Inflammatory macrophage treated with lipopolysaccharide for 4 hours (primary cell): ENCODE data around the gene SLC35E2B.
"Not testable (repeated sequence)": the region's sequence is repeated elsewhere in the genome, so short reads cannot be mapped to it uniquely, and the experiment has no call there.

Experiments
- DNase-seq: peaks from one replicate; pipeline ENCODE4 v3.0.0-alpha.2; 2020

Gene SLC35E2B

GRCh38 chr1:1692714-1693647 lies at the start of gene SLC35E2B:
TSS of gene SLC35E2B (minus strand) at chr1:1692795. CDS start at chr1:1676699, 16,096 bp downstream.
- DNase-seq = peak; percentile 86

GRCh38 chr1:1741013-1741412 lies 48.4 kb upstream of the SLC35E2B start:
- DNase-seq = peak; percentile 94

GRCh38 chr1:1738799-1739337 lies 46.3 kb upstream of the SLC35E2B start:
- DNase-seq = not testable (repeated sequence)

DNA sequence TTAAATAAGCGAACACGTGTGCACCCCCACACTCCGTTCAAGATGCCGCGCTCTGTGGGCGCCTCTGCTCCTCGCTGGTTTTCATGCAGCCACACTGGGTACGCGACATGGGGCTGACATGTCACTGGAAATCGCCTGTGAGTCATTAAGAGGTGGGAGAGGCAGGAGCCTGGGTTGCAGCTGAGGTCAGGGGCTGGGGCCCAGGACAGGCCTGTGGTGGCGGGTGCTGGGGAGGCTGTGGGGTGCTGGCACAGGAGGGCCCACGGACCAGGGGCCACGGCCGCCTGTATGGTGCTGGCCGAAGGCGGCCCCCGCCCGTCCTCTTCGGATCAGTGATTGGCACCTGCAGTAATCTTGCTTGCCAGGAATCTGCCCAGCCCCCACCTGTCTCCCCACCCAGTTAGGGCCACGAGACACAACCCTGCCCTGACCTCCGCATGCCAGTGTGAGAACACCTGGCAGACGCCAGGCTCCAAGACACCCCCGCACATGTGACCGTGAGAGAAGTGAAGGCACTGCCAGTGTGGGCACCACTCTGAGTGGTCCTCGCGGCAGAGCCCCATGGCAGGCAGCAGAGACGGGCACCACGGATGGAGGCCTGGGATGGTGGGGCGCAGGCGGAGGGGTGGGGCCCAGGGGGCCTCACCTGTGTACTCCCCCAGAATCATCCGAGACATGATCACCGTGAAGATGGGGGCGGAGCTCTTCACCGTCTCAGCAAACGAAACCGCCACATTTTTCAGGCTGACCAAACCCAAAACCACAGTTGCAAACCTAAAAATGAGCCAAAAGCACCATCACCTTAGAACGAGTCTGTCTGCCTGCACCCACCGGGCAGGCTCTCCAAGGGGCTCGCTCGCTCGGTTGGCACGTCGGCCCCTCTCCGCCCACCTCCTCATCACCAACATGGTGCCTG lies 45.3 kb upstream of the SLC35E2B start:
- DNase-seq = not testable (repeated sequence)

GRCh38 chr1:1732381-1732780 lies 39.8 kb upstream of the SLC35E2B start:
- DNase-seq = no peak

DNA sequence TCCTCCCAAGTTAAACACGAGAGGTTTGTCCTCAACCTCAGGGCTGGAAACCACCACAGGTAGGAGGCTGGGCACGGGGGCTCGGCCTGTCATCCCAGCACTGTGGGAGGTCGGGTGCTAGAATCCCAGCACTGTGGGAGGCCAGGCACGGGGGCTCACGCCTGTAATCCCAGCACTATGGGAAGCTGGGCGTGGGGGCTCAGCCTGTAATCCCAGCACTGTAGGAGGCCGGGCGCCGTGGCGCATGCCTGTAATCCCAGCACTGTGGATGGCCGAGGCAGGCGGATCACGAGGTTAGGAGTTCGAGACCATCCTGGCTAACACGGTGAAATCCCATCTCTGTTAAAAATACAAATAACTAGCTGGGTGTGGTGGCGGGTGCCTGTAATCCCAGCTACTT lies 38.3 kb upstream of the SLC35E2B start:
- no peak for DNase-seq

GRCh38 chr1:1730230-1730629 lies 37.6 kb upstream of the SLC35E2B start:
- DNase-seq = not testable (repeated sequence)

- not testable (repeated sequence) for DNase-seq
Observed at GRCh38 chr1:1729116-1729816, 36.7 kb upstream of the SLC35E2B start.

- DNase-seq = not testable (repeated sequence)
Observed at GRCh38 chr1:1728308-1729005, 35.9 kb upstream of the SLC35E2B start.

- DNase-seq = not testable (repeated sequence)
Observed at GRCh38 chr1:1727131-1727651, 34.6 kb upstream of the SLC35E2B start.

DNA sequence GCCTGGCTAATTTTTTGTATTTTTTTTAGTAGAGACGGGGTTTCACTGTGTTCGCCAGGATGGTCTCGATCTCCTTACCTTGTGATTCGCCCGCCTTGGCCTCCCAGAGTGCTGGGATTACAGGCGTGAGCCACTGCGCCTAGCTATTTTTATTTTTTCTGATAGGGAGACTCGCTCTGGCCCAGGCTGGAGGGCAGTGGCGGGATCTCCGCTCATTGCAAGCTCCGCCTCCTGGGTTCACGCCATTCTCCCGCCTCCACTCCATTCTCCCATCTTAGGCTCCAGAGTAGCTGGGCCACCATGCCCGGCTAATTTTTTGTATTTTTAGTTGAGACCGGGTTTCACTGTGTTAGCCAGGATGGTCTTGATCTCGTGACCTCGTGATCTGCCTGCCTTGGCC lies 33.5 kb upstream of the SLC35E2B start:
- DNase-seq = not testable (repeated sequence)

DNA sequence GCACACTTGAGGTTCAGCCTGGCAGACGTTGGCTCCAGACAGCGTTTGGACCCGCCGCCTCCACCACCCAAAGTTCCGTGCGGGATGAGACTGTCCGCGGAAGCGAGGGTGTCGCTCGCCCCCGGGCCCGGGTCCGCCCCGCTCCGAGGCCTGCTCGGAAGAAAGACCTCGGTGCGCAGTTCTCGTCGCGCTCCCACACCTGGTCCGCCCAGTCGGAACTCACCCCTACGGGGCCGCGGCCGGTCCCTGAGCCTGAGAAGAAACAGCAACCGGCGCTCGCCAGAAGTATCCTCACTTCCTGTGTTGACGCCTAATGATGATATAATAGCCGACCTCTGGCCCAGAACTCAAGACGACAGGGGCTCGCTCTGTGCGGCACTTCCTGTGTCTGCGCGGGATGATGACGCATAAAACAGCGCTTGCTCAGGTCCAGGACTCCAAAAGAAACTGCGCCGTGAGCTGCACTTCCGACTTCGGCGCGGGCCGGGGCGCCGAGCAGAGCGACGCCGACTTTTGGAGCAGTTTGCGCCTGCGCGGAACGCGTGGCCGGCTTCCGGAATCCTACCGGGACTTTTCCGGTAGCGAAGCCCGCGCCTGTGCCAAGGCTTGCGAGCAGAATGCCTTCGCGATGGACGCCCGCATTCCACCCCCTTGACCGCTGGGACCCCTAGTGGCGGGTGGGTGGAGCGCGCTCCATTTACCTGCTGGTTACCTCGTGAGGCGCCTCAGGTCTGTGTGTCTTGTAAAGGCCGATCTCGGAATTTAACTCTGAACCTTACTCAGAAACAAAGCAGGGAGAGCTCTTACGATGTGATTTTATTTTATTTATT lies 31.7 kb upstream of the SLC35E2B start, which contains the start of gene CDK11A:
TSS of gene CDK11A (minus strand) at position 323 of the 830 bp plus-strand sequence. CDS start 1,539 bp downstream, outside the sequence.
- peak; percentile 100 for DNase-seq

GRCh38 chr1:1721201-1721600 lies 28.6 kb upstream of the SLC35E2B start:
- no peak for DNase-seq

- DNase-seq = not testable (repeated sequence)
Observed at GRCh38 chr1:1715109-1715883, 22.7 kb upstream of the SLC35E2B start.

GRCh38 chr1:1707897-1708296 lies 15.3 kb upstream of the SLC35E2B start:
- DNase-seq = not testable (repeated sequence)

DNA sequence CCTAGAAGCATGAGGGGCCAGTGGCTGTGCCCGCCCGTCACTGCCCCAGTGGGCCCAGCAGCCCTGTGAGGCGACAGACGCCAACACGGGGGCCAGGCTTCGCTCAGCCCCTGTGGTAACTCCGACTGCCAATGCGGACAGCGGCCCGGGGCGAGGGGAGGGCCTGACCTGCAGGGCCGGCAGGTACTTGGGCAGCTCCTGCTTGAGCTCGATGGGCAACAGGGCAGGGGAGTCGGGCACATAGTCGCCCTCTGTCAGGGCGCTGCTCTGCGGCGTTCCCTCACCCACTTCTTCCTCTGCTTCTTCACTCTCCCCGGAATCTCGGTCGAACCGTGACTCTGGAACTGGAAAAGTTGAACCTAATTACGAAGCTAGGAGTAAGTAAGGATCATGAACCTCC lies 14.6 kb upstream of the SLC35E2B start:
- not testable (repeated sequence) for DNase-seq

GRCh38 chr1:1705623-1706022 lies 13.0 kb upstream of the SLC35E2B start:
- not testable (repeated sequence) for DNase-seq

GRCh38 chr1:1704284-1704957 lies 11.8 kb upstream of the SLC35E2B start:
- not testable (repeated sequence) for DNase-seq

GRCh38 chr1:1703796-1704195 lies 11.2 kb upstream of the SLC35E2B start:
- no peak for DNase-seq
